HG02943 (cell line): ENCODE measurements around the gene LIN28B.
"Not testable (repeated sequence)": the region's sequence is repeated elsewhere in the genome, so short reads cannot be mapped to it uniquely, and the experiment has no call there.

Experiments used
- ATAC-seq: cut with Tn5 transposase; IDR thresholded peaks from one replicate; pipeline ENCODE4 v1.9.1; 2021; ENCODE audit warnings: mild to moderate bottlenecking, low read depth, moderate library complexity; ENCODE audit not compliant: unreplicated experiment

The LIN28B gene

GRCh38 chr6:104956731-104957294, at the start of gene LIN28B:
TSS of gene LIN28B (plus strand) at chr6:104957107. CDS start at chr6:104957251, 144 bp downstream.
- ATAC-seq: no peak

DNA sequence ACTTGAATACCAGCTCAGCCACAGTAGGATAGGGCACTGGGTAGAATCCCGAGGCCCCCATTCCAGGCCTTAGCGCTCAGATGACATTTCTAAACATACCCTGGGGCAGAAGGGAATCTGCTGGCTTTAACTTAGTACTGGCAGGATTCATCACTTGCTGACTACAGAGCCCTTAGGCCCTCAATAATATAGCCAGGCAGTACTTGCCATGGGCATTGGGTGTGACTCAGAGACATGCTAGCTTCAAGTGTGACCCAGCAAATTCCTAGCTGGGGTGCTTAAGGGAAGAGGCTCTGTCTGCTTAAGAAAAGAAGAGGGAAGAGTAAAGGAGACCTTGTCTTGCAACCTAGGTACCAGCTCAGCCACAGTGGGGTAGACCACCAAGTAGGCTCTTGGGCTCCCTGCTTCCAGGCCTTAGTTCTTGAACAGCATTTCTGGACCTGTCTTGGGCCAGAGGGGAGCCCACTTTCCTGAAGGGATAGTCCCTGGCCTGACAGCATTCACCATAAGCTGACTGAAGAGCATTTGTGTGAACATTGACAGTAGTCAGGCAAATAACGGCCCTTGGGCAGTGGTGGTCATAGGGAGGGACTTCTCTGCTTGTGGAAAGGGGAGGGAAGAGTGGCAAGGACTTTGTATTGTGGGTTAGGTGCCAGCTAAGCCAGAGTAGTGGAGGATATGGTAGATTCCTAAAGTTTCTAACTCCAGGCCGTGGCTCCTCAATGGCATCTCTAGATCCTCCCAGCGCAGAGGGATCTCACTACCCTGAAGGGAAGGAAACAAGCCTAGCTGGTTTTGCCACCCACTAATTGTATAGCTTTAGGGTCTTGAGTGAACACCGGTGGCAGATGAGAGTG, 48.6 kb upstream of the LIN28B start:
- ATAC-seq: no peak

- ATAC-seq: no peak
Measured at GRCh38 chr6:104908888-104909525, 47.9 kb upstream of the LIN28B start.

DNA sequence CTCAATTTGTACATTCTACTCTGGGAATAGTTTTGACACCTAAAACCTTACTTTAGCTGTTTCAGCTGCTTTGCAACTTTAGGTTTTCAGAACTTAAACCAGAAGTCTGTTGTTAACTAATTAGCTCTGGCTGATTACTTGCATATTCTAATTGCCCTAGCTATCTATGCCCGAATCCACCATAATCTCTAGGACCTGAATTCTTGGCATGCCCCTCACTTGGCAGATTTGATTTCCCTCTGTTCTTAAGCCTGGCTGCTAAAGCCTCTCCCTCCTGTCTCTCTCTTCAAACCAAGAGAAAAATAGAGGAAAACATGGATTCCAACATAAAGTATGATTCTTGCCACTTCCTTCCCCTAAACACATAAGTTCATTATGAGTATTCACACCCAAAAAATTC, 35.0 kb upstream of the LIN28B start:
- ATAC-seq: no peak

GRCh38 chr6:104928141-104928540, 28.8 kb upstream of the LIN28B start:
- ATAC-seq: no peak

DNA sequence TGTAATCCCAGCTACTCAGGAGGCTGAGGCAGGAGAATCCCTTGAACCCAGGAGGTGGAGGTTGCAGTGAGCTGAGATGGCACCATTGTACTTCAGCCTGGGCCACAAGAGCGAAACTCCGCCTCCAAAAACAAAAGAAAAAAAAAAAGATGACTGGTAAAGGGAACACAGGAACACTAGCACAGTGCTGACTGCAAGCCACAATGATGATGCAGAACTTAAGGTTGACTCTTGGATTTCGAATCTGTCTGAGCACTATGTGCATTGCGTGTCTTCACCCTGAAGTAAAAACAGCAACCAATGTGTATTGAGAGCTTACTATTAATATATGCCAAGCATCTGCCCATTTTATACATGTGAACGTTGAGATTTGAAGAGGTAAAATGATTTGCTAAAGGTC, 27.6 kb upstream of the LIN28B start:
- ATAC-seq: no peak

- ATAC-seq: no peak
Measured at GRCh38 chr6:104930939-104931338, 26.0 kb upstream of the LIN28B start.

- no peak for ATAC-seq
Measured at GRCh38 chr6:104936766-104937535, 20.0 kb upstream of the LIN28B start.

DNA sequence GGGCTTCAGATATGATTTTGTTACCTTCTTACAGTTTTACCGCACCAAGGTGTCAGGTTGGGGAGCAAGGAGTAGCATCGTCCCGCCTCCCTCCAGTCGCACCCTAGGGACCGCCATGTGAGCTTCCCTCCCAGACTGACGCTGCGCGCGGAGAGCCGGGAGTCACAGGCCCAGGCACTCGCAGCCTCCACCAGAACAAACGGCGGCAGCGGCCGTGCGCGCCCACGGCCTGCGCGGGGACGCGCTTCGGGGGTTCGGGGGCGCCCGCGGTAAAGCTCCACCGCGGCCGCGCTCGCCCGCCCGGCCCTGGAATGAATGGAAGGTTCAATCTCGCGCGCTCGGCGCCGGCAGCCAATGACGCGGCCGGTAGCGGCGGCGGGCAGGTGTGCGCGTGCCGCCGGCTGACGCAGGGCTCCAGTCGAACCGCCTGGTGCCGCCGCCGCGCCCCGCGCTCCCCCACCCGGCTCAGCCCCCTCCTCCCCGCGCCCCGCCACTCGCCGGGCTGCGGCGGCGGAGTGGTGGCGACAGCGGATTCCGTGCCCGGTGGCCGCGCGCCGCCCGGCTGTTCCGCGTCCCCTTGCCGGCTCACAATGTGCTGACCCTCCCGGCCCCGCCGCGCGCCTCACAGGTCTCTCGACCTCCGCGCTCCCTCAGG, 16.5 kb upstream of the LIN28B start:
- ATAC-seq: no peak

DNA sequence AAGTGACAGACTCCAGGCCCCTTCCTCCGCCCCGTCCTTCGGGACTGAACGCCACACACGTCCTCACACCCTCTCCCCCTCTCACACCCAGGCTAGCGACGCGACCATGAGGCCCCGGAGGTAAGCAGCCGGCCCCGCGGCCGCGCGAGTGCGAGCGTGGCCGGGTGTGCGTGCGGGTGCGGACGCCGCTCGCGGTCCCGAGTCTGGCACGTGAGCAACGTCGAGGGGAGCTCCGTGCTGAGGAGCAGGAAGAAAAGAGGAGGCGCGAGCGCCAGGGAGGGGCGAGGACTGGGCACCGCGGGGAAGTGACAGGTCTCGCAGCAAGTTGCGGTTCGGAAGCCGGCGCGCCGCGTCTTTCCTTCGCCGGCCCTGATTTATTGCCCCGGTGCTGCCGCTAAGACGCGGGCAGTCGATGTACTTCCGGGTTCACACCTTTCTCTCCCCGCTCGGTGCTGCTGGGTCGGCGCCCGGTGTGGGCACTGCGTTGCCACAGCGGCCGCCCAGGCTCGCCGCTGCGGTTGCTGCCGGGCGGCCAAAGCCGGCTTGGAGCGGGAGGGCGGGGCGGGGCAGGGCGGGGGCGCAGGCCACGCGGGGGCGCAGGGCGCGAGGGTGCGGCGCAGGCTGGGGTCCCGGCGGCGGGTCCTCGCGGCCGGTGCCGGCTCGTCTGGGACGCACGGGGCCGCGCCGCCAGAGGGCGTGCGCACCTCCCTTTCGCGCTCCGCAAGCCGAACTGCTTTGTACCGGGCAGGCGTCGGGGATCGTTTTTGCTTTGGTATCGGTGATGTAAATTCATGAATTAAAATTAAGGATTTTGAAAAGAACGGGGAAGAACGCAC, 15.8 kb upstream of the LIN28B start:
- peak; percentile 82 for ATAC-seq

GRCh38 chr6:104941729-104942091, 15.2 kb upstream of the LIN28B start:
- ATAC-seq: no peak

DNA sequence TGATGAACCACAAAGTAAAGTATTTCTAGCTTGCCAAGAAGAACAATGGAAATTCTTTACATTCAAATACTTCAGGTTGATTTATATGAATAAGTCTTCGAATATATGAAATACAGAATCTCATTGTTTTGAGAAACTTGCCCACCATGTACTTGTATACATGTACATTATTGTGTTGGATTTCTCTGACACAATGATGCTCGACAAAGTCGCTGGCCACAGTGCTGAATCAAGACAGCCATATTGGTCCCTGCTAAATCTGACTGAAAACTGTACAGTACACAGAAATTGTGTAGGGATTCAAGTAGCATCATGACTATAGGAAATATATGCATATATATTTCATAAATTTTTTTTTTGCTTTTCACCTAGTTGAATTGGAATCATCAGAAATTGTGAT, 13.1 kb upstream of the LIN28B start:
- ATAC-seq: no peak

- no peak for ATAC-seq
Measured at GRCh38 chr6:104949206-104949605, 7.7 kb upstream of the LIN28B start.

DNA sequence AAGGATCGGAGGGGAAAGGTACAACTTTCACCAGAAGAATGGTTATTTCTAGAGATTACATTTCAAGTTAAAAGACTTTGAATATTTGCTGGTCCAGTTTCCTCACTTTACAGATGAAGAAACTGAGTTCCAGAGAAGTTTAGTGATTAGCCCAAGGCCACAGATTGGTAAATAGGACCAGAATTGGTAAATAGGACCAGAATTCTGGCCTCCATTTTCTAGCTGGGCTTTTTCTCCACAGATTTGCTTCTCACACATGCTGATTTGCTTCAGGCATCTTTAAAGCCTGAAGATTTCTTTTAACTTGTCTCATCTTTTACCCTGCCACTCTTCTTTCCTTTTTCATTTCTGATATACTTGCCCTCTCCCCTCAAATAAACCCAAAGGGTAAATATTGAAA, 5.2 kb upstream of the LIN28B start:
- no peak for ATAC-seq

GRCh38 chr6:104952911-104953399, 4.0 kb upstream of the LIN28B start:
- ATAC-seq: no peak

DNA sequence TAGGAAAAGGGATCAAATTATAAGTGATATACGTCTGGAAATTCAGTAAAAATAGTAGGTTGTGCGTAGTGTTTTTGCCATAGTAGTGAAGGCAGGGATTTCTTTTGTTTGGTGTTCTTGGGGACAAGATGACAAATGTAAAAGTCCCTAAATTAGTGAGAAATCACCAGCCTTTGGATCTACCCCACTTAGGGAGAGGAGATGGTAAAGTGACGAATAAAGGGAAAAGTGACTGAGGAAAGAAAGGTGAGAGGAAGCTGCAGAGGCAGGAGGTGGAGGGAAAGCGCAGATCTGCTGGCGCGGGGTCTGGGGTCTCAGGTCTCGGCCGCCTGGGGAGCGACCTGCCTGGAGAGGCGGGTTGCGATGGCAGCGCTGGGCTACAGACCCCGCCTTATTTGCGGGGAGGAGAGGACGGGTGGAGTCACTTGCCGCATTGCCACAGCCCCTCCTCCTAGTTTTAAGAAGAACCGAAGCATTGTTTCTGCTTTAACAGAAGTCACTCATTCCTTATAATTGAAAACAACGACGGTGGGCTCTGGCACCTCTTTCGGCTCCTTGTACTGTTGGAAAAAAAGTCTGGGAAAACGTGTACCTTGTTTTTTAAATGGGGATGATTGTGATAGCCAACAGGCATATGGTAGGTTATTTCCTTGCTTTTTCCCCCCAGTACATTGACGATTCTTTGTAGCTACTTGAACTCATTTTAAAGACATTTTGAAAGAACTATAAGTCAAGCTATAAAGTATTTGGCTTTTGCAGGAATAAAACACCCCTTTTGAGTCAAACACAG, 3.3 kb upstream of the LIN28B start:
- ATAC-seq: not testable (repeated sequence)

DNA sequence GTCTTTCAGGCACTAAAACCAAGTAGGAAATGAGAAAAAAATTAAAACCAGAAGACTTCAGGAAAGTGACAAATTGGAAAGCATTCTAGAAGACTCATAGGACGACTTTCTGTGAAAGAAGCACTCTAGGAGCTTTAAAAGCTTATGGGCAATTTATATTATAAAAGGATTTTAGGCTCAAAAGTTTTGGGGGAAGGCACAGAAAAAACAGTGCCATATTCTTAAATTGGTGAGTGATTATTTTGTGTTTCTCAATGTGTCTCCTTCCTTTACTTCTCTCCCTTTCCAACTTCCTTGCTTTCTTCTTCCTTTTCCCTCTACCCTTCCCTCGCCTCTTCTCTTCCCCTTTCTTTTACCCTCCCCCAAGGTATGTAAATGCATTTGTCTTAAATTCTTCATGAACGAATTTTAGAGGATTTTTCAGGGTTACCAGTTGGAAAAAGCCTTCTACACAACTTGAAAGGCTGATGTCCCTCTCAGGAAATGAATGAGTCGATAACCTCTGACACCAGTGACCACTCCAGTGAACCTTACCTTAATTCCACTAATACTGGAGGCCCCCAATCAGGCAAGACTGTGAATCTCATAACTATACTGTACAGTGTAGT, 2.6 kb upstream of the LIN28B start:
- ATAC-seq: no peak

- ATAC-seq: no peak
Measured at GRCh38 chr6:104955491-104955890, 1.4 kb upstream of the LIN28B start.
